Measurements from ENCODE around the gene DNASE1. TPM values are rescaled to one million over a fixed set of nuclear protein-coding genes. Genes with fewer than 3 reads are reported as not detected.

DNASE1 gene
- total RNA-seq, 4 donors from 2014 or later = 2.8 to 16.3 (median 12.9) TPM

- TF ChIP-seq CTCF (IDR thresholded peaks at IDR 0.05) = no peak
- TF ChIP-seq EP300 (IDR thresholded peaks at IDR 0.05) = no peak
- no peak for TF ChIP-seq POLR2AphosphoS5 (IDR thresholded peaks at IDR 0.05)
- TF ChIP-seq POLR2A (IDR thresholded peaks at IDR 0.05; ENCODE audit: low read depth) = no peak
- Histone ChIP-seq H3K9me3 (no peaks in the 10 kb centered on the region), H3K27me3 (no peaks in the 10 kb centered on the region), H3K4me1 (peaks cover 0 to 4% (median 0%) of the 10 kb centered on the region in 4 donors), H3K36me3 (peaks cover 19 to 86% (median 70%) of the 10 kb centered on the region in 4 donors), H3K4me3 (no peak overlapping the region), H3K27ac (replicated peaks in 1 of 4) (no peak overlapping the region)
- intact Hi-C loops (cut with DNase I) = no loop called here
- DNase-seq (ENCODE audit: extremely low spot score) = no peak
- WGBS = 89% methylated on average over 13 of the region's 42 CpGs
Measured at GRCh38 chr16:3656491-3657468, 2.3 kb downstream of the DNASE1 start.

GRCh38 chr16:3659251-3659650, 4.8 kb downstream of the DNASE1 start:
- DNase-seq (ENCODE audit: extremely low spot score) = no peak
- Histone ChIP-seq H3K4me3 (no peak overlapping the region), H3K36me3 (peaks cover 26 to 98% (median 86%) of the 10 kb centered on the region in 4 donors), H3K4me1 (peaks cover 0 to 2% (median 0%) of the 10 kb centered on the region in 4 donors), H3K27me3 (no peaks in the 10 kb centered on the region), H3K9me3 (no peaks in the 10 kb centered on the region), H3K27ac (replicated peaks in 1 of 4) (no peak overlapping the region)
- TF ChIP-seq POLR2AphosphoS5 (IDR thresholded peaks at IDR 0.05) = no peak
- WGBS = 79% methylated on average over 3 of the region's 3 CpGs
- intact Hi-C loops (cut with DNase I) = no loop called here

GRCh38 chr16:3661311-3661710, 6.8 kb downstream of the DNASE1 start:
- Histone ChIP-seq H3K4me1 (no peaks in the 10 kb centered on the region), H3K4me3 (no peak overlapping the region), H3K27me3 (no peaks in the 10 kb centered on the region), H3K27ac (replicated peaks in 1 of 4) (no peak overlapping the region), H3K36me3 (peaks cover 26 to 100% (median 97%) of the 10 kb centered on the region in 4 donors), H3K9me3 (no peaks in the 10 kb centered on the region)
- TF ChIP-seq POLR2AphosphoS5 (IDR thresholded peaks at IDR 0.05) = no peak
- no peak for TF ChIP-seq POLR2A (IDR thresholded peaks at IDR 0.05; ENCODE audit: low read depth)
- no peak for TF ChIP-seq EP300 (IDR thresholded peaks at IDR 0.05)
- DNase-seq (ENCODE audit: extremely low spot score) = no peak
- intact Hi-C loops (cut with DNase I) = no loop called here
- WGBS = 90% methylated on average over 12 of the region's 12 CpGs

- intact Hi-C loops (cut with DNase I) = no loop called here
- H3K4me1 ChIP-seq = no peaks in the 10 kb centered on the region
- 91% methylated on average over 10 of the region's 13 CpGs for WGBS
- no peaks in the 10 kb centered on the region for H3K9me3 ChIP-seq
- TF ChIP-seq CTCF (IDR thresholded peaks at IDR 0.05) (no peak), POLR2A (IDR thresholded peaks at IDR 0.05; ENCODE audit: low read depth) (no peak), POLR2AphosphoS5 (IDR thresholded peaks at IDR 0.05) (no peak), EP300 (IDR thresholded peaks at IDR 0.05) (no peak)
- DNase-seq (ENCODE audit: extremely low spot score) = no peak
- no peak overlapping the region for H3K4me3 ChIP-seq
- H3K27me3 ChIP-seq = no peaks in the 10 kb centered on the region
- H3K27ac ChIP-seq (replicated peaks in 1 of 4) = no peak overlapping the region
- peaks cover 19 to 96% (median 94%) of the 10 kb centered on the region in 4 donors for H3K36me3 ChIP-seq
Measured at GRCh38 chr16:3661922-3662321, 7.4 kb downstream of the DNASE1 start.

- no peaks in the 10 kb centered on the region for H3K4me1 ChIP-seq
- no peaks in the 10 kb centered on the region for H3K27me3 ChIP-seq
- no peak for DNase-seq (ENCODE audit: extremely low spot score)
- H3K9me3 ChIP-seq = no peaks in the 10 kb centered on the region
- H3K36me3 ChIP-seq = peaks cover 13 to 94% (median 92%) of the 10 kb centered on the region in 4 donors
- TF ChIP-seq CTCF (IDR thresholded peaks at IDR 0.05) (no peak), POLR2A (IDR thresholded peaks at IDR 0.05; ENCODE audit: low read depth) (no peak), POLR2AphosphoS5 (IDR thresholded peaks at IDR 0.05) (no peak), EP300 (IDR thresholded peaks at IDR 0.05) (no peak)
- H3K4me3 ChIP-seq = no peak overlapping the region
- no peak overlapping the region for H3K27ac ChIP-seq (replicated peaks in 1 of 4)
- WGBS = 92% methylated on average over 9 of the region's 17 CpGs
- intact Hi-C loops (cut with DNase I) = no loop called here
Measured at GRCh38 chr16:3662601-3663000, 8.1 kb downstream of the DNASE1 start.
